Activated CD8-positive, alpha-beta T cell treated with anti-CD3 and anti-CD28 coated beads, Interleukin-2, amount 10 ng/mL, durations not matched to agents 7 days and 5 days (primary cell): Measurements from ENCODE around the gene QSER1. TPM values are rescaled to one million over a fixed set of nuclear protein-coding genes. Genes with fewer than 3 reads are reported as not detected.

Experiments used
- ATAC-seq: fragments of 150-1000 bp; cut with Tn5 transposase; one replicate; pipeline ENCODE4 v1.10.0; 2021; ENCODE audit warnings: moderate library complexity
- CTCF ChIA-PET: fragments of 350-600 bp; sonication (Branson Sonifier 250); formaldehyde crosslinking; loops from one replicate; lab custom pipeline; 2021; ENCODE audit warnings: antibody characterized with exemption; lab: Charles Lee
- POLR2A ChIA-PET: fragments of 350-600 bp; sonication (Branson Sonifier 250); formaldehyde crosslinking; loops from one replicate; lab custom pipeline; 2021; ENCODE audit warnings: antibody characterized with exemption; lab: Charles Lee
- DNase-seq: peaks from one replicate; pipeline ENCODE4 v3.0.0-alpha.2; 2020
- H3K27ac Mint-ChIP-seq: one replicate; pipeline ENCODE4 v1.8.0; 2021; ENCODE audit warnings: mild to moderate bottlenecking, mixed read lengths
- H3K27me3 Mint-ChIP-seq: one replicate; pipeline ENCODE4 v1.8.0; 2021; ENCODE audit warnings: low read depth, mixed read lengths
- H3K36me3 Mint-ChIP-seq: one replicate; pipeline ENCODE4 v1.8.0; 2021; ENCODE audit warnings: low read depth, mixed read lengths
- H3K4me1 Mint-ChIP-seq: one replicate; pipeline ENCODE4 v1.8.0; 2021; ENCODE audit warnings: low read depth, mixed read lengths
- H3K4me3 Mint-ChIP-seq: one replicate; pipeline ENCODE4 v1.8.0; 2021; ENCODE audit warnings: mild to moderate bottlenecking, mixed read lengths
- H3K9me3 Mint-ChIP-seq: one replicate; pipeline ENCODE4 v1.8.0; 2022; ENCODE audit warnings: mixed read lengths; ENCODE audit not compliant: insufficient read depth
- total RNA-seq, 2 experiments: library from RNA; stranded (reverse); gene quantifications; one replicate each; pipeline ENCODE4 v1.2.3, GENCODE V29; 2021

The QSER1 gene
- total RNA-seq, 2 experiments from 2014 or later, result 7.3 to 7.9 TPM

- ATAC-seq (no peak), DNase-seq (no peak)
- no peaks in the 10 kb centered on the region for H3K27me3 Mint-ChIP-seq
- H3K27ac Mint-ChIP-seq, result no peak overlapping the region
- CTCF ChIA-PET, result interaction anchor here (0.6 to 1.5 kb wide), 2 partner anchors 8 to 160 kb away, joined by 3 to 4 read pairs; no protein-coding TSS in a partner anchor
- no peaks in the 10 kb centered on the region for H3K9me3 Mint-ChIP-seq
- H3K4me1 Mint-ChIP-seq, result peaks cover 3% of the 10 kb centered on the region
- H3K4me3 Mint-ChIP-seq, result no peak overlapping the region
- H3K36me3 Mint-ChIP-seq, result peaks cover 15% of the 10 kb centered on the region
- POLR2A ChIA-PET, result no interaction called here
Observed at GRCh38 chr11:32905028-32905667, 12.5 kb downstream of the QSER1 start.

GRCh38 chr11:32908619-32909018 is 16.0 kb downstream of the QSER1 start:
- no peak for ATAC-seq
- Mint-ChIP-seq H3K4me1 (no peaks in the 10 kb centered on the region), H3K36me3 (peaks cover 13% of the 10 kb centered on the region), H3K27me3 (no peaks in the 10 kb centered on the region), H3K27ac (no peak overlapping the region), H3K9me3 (no peaks in the 10 kb centered on the region), H3K4me3 (no peak overlapping the region)
- CTCF ChIA-PET, result no interaction called here
- no peak for DNase-seq
- POLR2A ChIA-PET, result no interaction called here

- ChIA-PET CTCF (no interaction called here), POLR2A (no interaction called here)
- Mint-ChIP-seq H3K27ac (no peak overlapping the region), H3K4me3 (no peak overlapping the region), H3K9me3 (no peaks in the 10 kb centered on the region), H3K4me1 (no peaks in the 10 kb centered on the region), H3K27me3 (no peaks in the 10 kb centered on the region), H3K36me3 (peaks cover 13% of the 10 kb centered on the region)
- no peak for DNase-seq
- ATAC-seq, result no peak
Observed at GRCh38 chr11:32911413-32911812, 18.8 kb downstream of the QSER1 start.

GRCh38 chr11:32913445-32913844 is 20.8 kb downstream of the QSER1 start:
- Mint-ChIP-seq H3K9me3 (no peaks in the 10 kb centered on the region), H3K4me3 (no peak overlapping the region), H3K36me3 (peaks cover 12% of the 10 kb centered on the region), H3K4me1 (peaks cover 3% of the 10 kb centered on the region), H3K27ac (no peak overlapping the region), H3K27me3 (no peaks in the 10 kb centered on the region)
- CTCF ChIA-PET, result no interaction called here
- DNase-seq (no peak), ATAC-seq (no peak)
- POLR2A ChIA-PET, result no interaction called here

- ChIA-PET POLR2A (no interaction called here), CTCF (no interaction called here)
- peaks cover 20% of the 10 kb centered on the region for H3K4me1 Mint-ChIP-seq
- H3K36me3 Mint-ChIP-seq, result peaks cover 4% of the 10 kb centered on the region
- ATAC-seq (no peak), DNase-seq (no peak)
- H3K4me3 Mint-ChIP-seq, result no peak overlapping the region
- no peaks in the 10 kb centered on the region for H3K27me3 Mint-ChIP-seq
- no peaks in the 10 kb centered on the region for H3K9me3 Mint-ChIP-seq
- no peak overlapping the region for H3K27ac Mint-ChIP-seq
Observed at GRCh38 chr11:32916361-32916760, 23.8 kb downstream of the QSER1 start.

- H3K27me3 Mint-ChIP-seq, result no peaks in the 10 kb centered on the region
- H3K36me3 Mint-ChIP-seq, result peaks cover 3% of the 10 kb centered on the region
- no peak overlapping the region for H3K27ac Mint-ChIP-seq
- POLR2A ChIA-PET, result no interaction called here
- CTCF ChIA-PET, result no interaction called here
- ATAC-seq (no peak), DNase-seq (no peak)
- H3K4me1 Mint-ChIP-seq, result peaks cover 20% of the 10 kb centered on the region
- no peak overlapping the region for H3K4me3 Mint-ChIP-seq
- no peaks in the 10 kb centered on the region for H3K9me3 Mint-ChIP-seq
Observed at GRCh38 chr11:32916994-32917393, 24.4 kb downstream of the QSER1 start.

GRCh38 chr11:32918427-32918826 is 25.8 kb downstream of the QSER1 start:
- H3K27me3 Mint-ChIP-seq, result no peaks in the 10 kb centered on the region
- H3K4me1 Mint-ChIP-seq, result peaks cover 26% of the 10 kb centered on the region
- ChIA-PET POLR2A (no interaction called here), CTCF (interaction anchor here (1.1 kb wide), 1 partner anchor 26 kb away, joined by 5 read pairs; the partner anchor contains the start of gene QSER1)
- ATAC-seq (no peak), DNase-seq (no peak)
- H3K9me3 Mint-ChIP-seq, result no peaks in the 10 kb centered on the region
- no peak overlapping the region for H3K4me3 Mint-ChIP-seq
- peaks cover 3% of the 10 kb centered on the region for H3K36me3 Mint-ChIP-seq
- no peak overlapping the region for H3K27ac Mint-ChIP-seq

GRCh38 chr11:32919338-32919737 is 26.7 kb downstream of the QSER1 start:
- Mint-ChIP-seq H3K9me3 (no peaks in the 10 kb centered on the region), H3K4me3 (no peak overlapping the region), H3K4me1 (peaks cover 26% of the 10 kb centered on the region), H3K27me3 (no peaks in the 10 kb centered on the region), H3K27ac (no peak overlapping the region), H3K36me3 (peaks cover 3% of the 10 kb centered on the region)
- DNase-seq, result no peak
- no peak for ATAC-seq
- ChIA-PET POLR2A (no interaction called here), CTCF (interaction anchor here (1.1 kb wide), 1 partner anchor 27 kb away, joined by 5 read pairs; the partner anchor contains the start of gene QSER1)

- no peak overlapping the region for H3K27ac Mint-ChIP-seq
- H3K4me1 Mint-ChIP-seq, result peaks cover 26% of the 10 kb centered on the region
- H3K9me3 Mint-ChIP-seq, result no peaks in the 10 kb centered on the region
- H3K4me3 Mint-ChIP-seq, result no peak overlapping the region
- H3K27me3 Mint-ChIP-seq, result no peaks in the 10 kb centered on the region
- DNase-seq (no peak), ATAC-seq (no peak)
- CTCF ChIA-PET, result no interaction called here
- peaks cover 3% of the 10 kb centered on the region for H3K36me3 Mint-ChIP-seq
- POLR2A ChIA-PET, result no interaction called here
Observed at GRCh38 chr11:32920570-32920969, 28.0 kb downstream of the QSER1 start.

- H3K36me3 Mint-ChIP-seq, result peaks cover 3% of the 10 kb centered on the region
- POLR2A ChIA-PET, result no interaction called here
- CTCF ChIA-PET, result no interaction called here
- DNase-seq (no peak), ATAC-seq (no peak)
- no peak overlapping the region for H3K4me3 Mint-ChIP-seq
- peaks cover 26% of the 10 kb centered on the region for H3K4me1 Mint-ChIP-seq
- no peaks in the 10 kb centered on the region for H3K9me3 Mint-ChIP-seq
- no peaks in the 10 kb centered on the region for H3K27me3 Mint-ChIP-seq
- H3K27ac Mint-ChIP-seq, result no peak overlapping the region
Observed at GRCh38 chr11:32921204-32921603, 28.6 kb downstream of the QSER1 start.

- H3K9me3 Mint-ChIP-seq, result no peaks in the 10 kb centered on the region
Observed at GRCh38 chr11:32931606-32932005, 39.0 kb downstream of the QSER1 start.

GRCh38 chr11:32932196-32932595 is 39.6 kb downstream of the QSER1 start:
- CTCF ChIA-PET, result interaction anchor here (0.7 kb wide), 1 partner anchor 38 kb away, joined by 3 read pairs; no protein-coding TSS in a partner anchor
- no peak for ATAC-seq

More at GRCh38 chr11:32931606-32932005, 39.0 kb downstream of the QSER1 start:
- DNase-seq (no peak), ATAC-seq (no peak)
- no peaks in the 10 kb centered on the region for H3K27me3 Mint-ChIP-seq
- H3K36me3 Mint-ChIP-seq, result peaks cover 34% of the 10 kb centered on the region
- no peak overlapping the region for H3K4me3 Mint-ChIP-seq
- no peaks in the 10 kb centered on the region for H3K4me1 Mint-ChIP-seq
- ChIA-PET POLR2A (interaction anchor here (0.8 kb wide), 1 partner anchor 116 kb away, joined by 5 read pairs; no protein-coding TSS in a partner anchor), CTCF (interaction anchor here (0.7 kb wide), 1 partner anchor 37 kb away, joined by 3 read pairs; no protein-coding TSS in a partner anchor)
- no peak overlapping the region for H3K27ac Mint-ChIP-seq

More at GRCh38 chr11:32932196-32932595, 39.6 kb downstream of the QSER1 start:
- no peak for DNase-seq
- POLR2A ChIA-PET, result interaction anchor here (0.8 kb wide), 1 partner anchor 116 kb away, joined by 5 read pairs; no protein-coding TSS in a partner anchor
- H3K36me3 Mint-ChIP-seq, result peaks cover 38% of the 10 kb centered on the region
- no peaks in the 10 kb centered on the region for H3K9me3 Mint-ChIP-seq
- H3K27me3 Mint-ChIP-seq, result no peaks in the 10 kb centered on the region
- no peaks in the 10 kb centered on the region for H3K4me1 Mint-ChIP-seq
- H3K27ac Mint-ChIP-seq, result no peak overlapping the region
- no peak overlapping the region for H3K4me3 Mint-ChIP-seq
